Neural crest cell (in vitro differentiated cells): Measurements from ENCODE around the gene RRAGA. TPM values are rescaled to one million over a fixed set of nuclear protein-coding genes. Genes with fewer than 3 reads are reported as not detected.

Experiments used
- DNase-seq: peaks from one replicate; pipeline ENCODE4 v3.0.0; 2021; ENCODE audit warnings: low read depth, mixed read lengths, low spot score
- H3K27ac Mint-ChIP-seq: one replicate; pipeline ENCODE4 v1.8.0; 2021; ENCODE audit warnings: mild to moderate bottlenecking, mixed read lengths; ENCODE audit not compliant: unreplicated experiment
- H3K27me3 Mint-ChIP-seq: 2 replicates; pipeline ENCODE4 v1.8.0; 2021; ENCODE audit warnings: low read depth, mild to moderate bottlenecking, mixed read lengths
- H3K36me3 Mint-ChIP-seq: 2 replicates; pipeline ENCODE4 v1.8.0; 2021; ENCODE audit warnings: low read depth, mild to moderate bottlenecking, mixed read lengths
- H3K4me1 Mint-ChIP-seq: 2 replicates; pipeline ENCODE4 v1.8.0; 2021; ENCODE audit warnings: mixed read lengths
- H3K4me3 Mint-ChIP-seq: one replicate; pipeline ENCODE4 v1.8.0; 2021; ENCODE audit warnings: mild to moderate bottlenecking, mixed read lengths
- H3K9me3 Mint-ChIP-seq: 2 replicates; pipeline ENCODE4 v1.8.0; 2021; ENCODE audit warnings: mixed read lengths
- total RNA-seq: library from RNA; stranded (reverse); gene quantifications from 2 replicates; pipeline ENCODE4 v1.2.1, GENCODE V29; 2021
- TF ChIP-seq, protein P1 (sequence below): fragments of 200-600 bp; sonication (generic); conservative IDR thresholded peaks from 2 replicates; pipeline ENCODE4 v1.5.0; 2021; ENCODE audit warnings: antibody characterized with exemption, mild to moderate bottlenecking

RRAGA gene
- total RNA-seq, 1 donor from 2014 or later: 57.5 TPM

GRCh38 chr9:19050637-19051591 lies 1.7 kb downstream of the RRAGA start:
- peaks cover 34% of the 10 kb centered on the region for H3K4me1 Mint-ChIP-seq

GRCh38 chr9:19057033-19057432 lies 7.8 kb downstream of the RRAGA start:
- H3K27ac Mint-ChIP-seq: no peak overlapping the region
- H3K4me1 Mint-ChIP-seq: peaks cover 1% of the 10 kb centered on the region
- H3K27me3 Mint-ChIP-seq: no peaks in the 10 kb centered on the region
- TF ChIP-seq, protein P1, sequence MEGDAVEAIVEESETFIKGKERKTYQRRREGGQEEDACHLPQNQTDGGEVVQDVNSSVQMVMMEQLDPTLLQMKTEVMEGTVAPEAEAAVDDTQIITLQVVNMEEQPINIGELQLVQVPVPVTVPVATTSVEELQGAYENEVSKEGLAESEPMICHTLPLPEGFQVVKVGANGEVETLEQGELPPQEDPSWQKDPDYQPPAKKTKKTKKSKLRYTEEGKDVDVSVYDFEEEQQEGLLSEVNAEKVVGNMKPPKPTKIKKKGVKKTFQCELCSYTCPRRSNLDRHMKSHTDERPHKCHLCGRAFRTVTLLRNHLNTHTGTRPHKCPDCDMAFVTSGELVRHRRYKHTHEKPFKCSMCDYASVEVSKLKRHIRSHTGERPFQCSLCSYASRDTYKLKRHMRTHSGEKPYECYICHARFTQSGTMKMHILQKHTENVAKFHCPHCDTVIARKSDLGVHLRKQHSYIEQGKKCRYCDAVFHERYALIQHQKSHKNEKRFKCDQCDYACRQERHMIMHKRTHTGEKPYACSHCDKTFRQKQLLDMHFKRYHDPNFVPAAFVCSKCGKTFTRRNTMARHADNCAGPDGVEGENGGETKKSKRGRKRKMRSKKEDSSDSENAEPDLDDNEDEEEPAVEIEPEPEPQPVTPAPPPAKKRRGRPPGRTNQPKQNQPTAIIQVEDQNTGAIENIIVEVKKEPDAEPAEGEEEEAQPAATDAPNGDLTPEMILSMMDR: no peak
- H3K36me3 Mint-ChIP-seq: peaks cover 29% of the 10 kb centered on the region
- no peak for DNase-seq
- no peak overlapping the region for H3K4me3 Mint-ChIP-seq
- H3K9me3 Mint-ChIP-seq: no peaks in the 10 kb centered on the region

More at GRCh38 chr9:19050637-19051591, 1.7 kb downstream of the RRAGA start:
- DNase-seq: no peak
- Mint-ChIP-seq H3K9me3 (no peaks in the 10 kb centered on the region), H3K36me3 (peaks cover 4% of the 10 kb centered on the region), H3K4me3 (peak overlapping the region; percentile 95), H3K27ac (no peak overlapping the region), H3K27me3 (no peaks in the 10 kb centered on the region)
- TF ChIP-seq, protein P1: no peak

DNA sequence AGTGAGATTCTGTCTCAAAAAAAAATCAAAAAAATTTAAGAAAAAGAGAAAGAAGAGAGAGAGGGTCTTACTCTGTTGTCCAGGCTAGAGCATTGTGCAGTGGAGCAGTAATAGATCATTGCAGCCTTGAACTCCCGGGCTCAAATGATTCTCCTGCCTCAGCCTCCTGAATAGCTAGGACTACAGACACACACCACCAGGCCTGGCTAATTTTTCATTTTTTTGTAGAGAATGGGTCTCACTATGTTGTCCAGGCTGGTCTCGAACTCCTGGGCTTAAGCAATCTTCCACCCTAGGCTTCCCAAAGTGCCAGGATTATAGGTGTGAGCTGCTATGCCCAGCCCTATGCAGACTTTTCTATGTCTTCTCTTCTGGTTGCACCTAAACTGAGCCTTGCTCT lies 25.0 kb downstream of the RRAGA start:
- no peak for DNase-seq
- no peak overlapping the region for H3K4me3 Mint-ChIP-seq
- no peaks in the 10 kb centered on the region for H3K27me3 Mint-ChIP-seq
- H3K36me3 Mint-ChIP-seq: peaks cover 28% of the 10 kb centered on the region
- TF ChIP-seq, protein P1: no peak
- H3K27ac Mint-ChIP-seq: no peak overlapping the region
- no peaks in the 10 kb centered on the region for H3K4me1 Mint-ChIP-seq
- no peaks in the 10 kb centered on the region for H3K9me3 Mint-ChIP-seq

DNA sequence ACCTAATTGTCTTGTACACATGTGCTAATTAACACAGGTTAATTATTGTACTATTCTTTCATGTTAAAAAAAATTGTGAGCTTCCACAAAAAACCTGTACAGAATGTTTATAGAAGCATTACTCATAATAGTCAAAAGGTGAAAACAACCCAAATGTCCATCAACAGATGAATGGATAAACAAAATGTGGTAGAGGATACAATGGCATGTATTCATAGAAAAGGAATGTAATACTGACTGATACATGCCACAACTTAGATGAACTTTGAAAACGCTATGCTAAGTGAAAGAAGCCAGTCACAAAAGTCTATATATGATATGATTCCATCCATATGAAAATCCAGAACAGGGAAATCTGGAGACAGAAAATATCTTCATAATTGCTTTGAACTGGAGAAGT lies 25.6 kb downstream of the RRAGA start:
- DNase-seq: no peak
- TF ChIP-seq, protein P1: no peak
- Mint-ChIP-seq H3K9me3 (no peaks in the 10 kb centered on the region), H3K27me3 (no peaks in the 10 kb centered on the region), H3K4me1 (no peaks in the 10 kb centered on the region), H3K36me3 (peaks cover 28% of the 10 kb centered on the region), H3K27ac (no peak overlapping the region), H3K4me3 (no peak overlapping the region)

GRCh38 chr9:19085295-19085694 lies 36.1 kb downstream of the RRAGA start:
- no peak for DNase-seq

More at GRCh38 chr9:19085295-19085694, 36.1 kb downstream of the RRAGA start:
- Mint-ChIP-seq H3K4me1 (no peaks in the 10 kb centered on the region), H3K4me3 (no peak overlapping the region), H3K27me3 (no peaks in the 10 kb centered on the region), H3K36me3 (peaks cover 9% of the 10 kb centered on the region), H3K9me3 (no peaks in the 10 kb centered on the region), H3K27ac (no peak overlapping the region)
- TF ChIP-seq, protein P1: peak; percentile 57
